Tibial nerve (tissue), 3 donors: ENCODE measurements around the gene BCAN.
"Not testable (repeated sequence)": the region's sequence is repeated elsewhere in the genome, so short reads cannot be mapped to it uniquely, and the experiment has no call there.

ENCODE experiments used
- EP300 ChIP-seq, 2 donors: sonication (generic); formaldehyde crosslinking; IDR thresholded peaks; one replicate each; pipeline ENCODE4 v1.6.1; 2017; ENCODE audit warnings: antibody characterized with exemption in 2 of 2, mild to moderate bottlenecking in 1 of 2
- POLR2A ChIP-seq, 2 donors: fragments of 450-650 bp; IDR thresholded peaks; one replicate each; pipeline ENCODE4 v1.6.1; 2017; ENCODE audit warnings: antibody characterized with exemption in 2 of 2, mild to moderate bottlenecking in 2 of 2, moderate library complexity in 2 of 2

GRCh38 chr1:156607344-156607743, 34.6 kb upstream of the BCAN start:
- TF ChIP-seq POLR2A, EP300 (IDR thresholded peaks at IDR 0.05): not testable (repeated sequence)
